GM21447 (cell line): ENCODE results near the gene SLC6A13.
"Not testable (repeated sequence)": the region's sequence is repeated elsewhere in the genome, so short reads cannot be mapped to it uniquely, and the experiment has no call there.

ENCODE experiments used
- ATAC-seq: cut with Tn5 transposase; IDR thresholded peaks from one replicate; pipeline ENCODE4 v1.9.1; 2021; ENCODE audit not compliant: unreplicated experiment

Gene SLC6A13

GRCh38 chr12:262817-263216, at the start of gene SLC6A13:
TSS of gene SLC6A13 (minus strand) at chr12:262836. CDS start at chr12:260052, 2,784 bp downstream.
- ATAC-seq: no peak

GRCh38 chr12:308511-308910, 45.9 kb upstream of the SLC6A13 start:
- no peak for ATAC-seq

GRCh38 chr12:307406-307805, 44.8 kb upstream of the SLC6A13 start:
- ATAC-seq: no peak

- no peak for ATAC-seq
Measured at GRCh38 chr12:304805-305204, 42.2 kb upstream of the SLC6A13 start.

- ATAC-seq: not testable (repeated sequence)
Measured at GRCh38 chr12:302766-303165, 40.1 kb upstream of the SLC6A13 start.

GRCh38 chr12:300166-300565, 37.5 kb upstream of the SLC6A13 start:
- not testable (repeated sequence) for ATAC-seq

GRCh38 chr12:299511-299910, 36.9 kb upstream of the SLC6A13 start:
- ATAC-seq: not testable (repeated sequence)

- ATAC-seq: not testable (repeated sequence)
Measured at GRCh38 chr12:298059-298458, 35.4 kb upstream of the SLC6A13 start.

- ATAC-seq: no peak
Measured at GRCh38 chr12:295132-295531, 32.5 kb upstream of the SLC6A13 start.

- no peak for ATAC-seq
Measured at GRCh38 chr12:293199-293598, 30.6 kb upstream of the SLC6A13 start.

GRCh38 chr12:292186-292585, 29.6 kb upstream of the SLC6A13 start:
- ATAC-seq: no peak

- ATAC-seq: no peak
Measured at GRCh38 chr12:291153-291723, 28.6 kb upstream of the SLC6A13 start.

- no peak for ATAC-seq
Measured at GRCh38 chr12:288687-289086, 26.1 kb upstream of the SLC6A13 start.

GRCh38 chr12:286531-287300, 24.1 kb upstream of the SLC6A13 start:
- ATAC-seq: no peak

GRCh38 chr12:278046-278445, 15.4 kb upstream of the SLC6A13 start:
- no peak for ATAC-seq

GRCh38 chr12:275812-276211, 13.2 kb upstream of the SLC6A13 start:
- ATAC-seq: no peak

- ATAC-seq: no peak
Measured at GRCh38 chr12:273382-273781, 10.7 kb upstream of the SLC6A13 start.

- ATAC-seq: no peak
Measured at GRCh38 chr12:272942-273341, 10.3 kb upstream of the SLC6A13 start.

- ATAC-seq: no peak
Measured at GRCh38 chr12:271161-271560, 8.5 kb upstream of the SLC6A13 start.

- ATAC-seq: no peak
Measured at GRCh38 chr12:269191-269590, 6.6 kb upstream of the SLC6A13 start.

- no peak for ATAC-seq
Measured at GRCh38 chr12:268483-268840, 5.8 kb upstream of the SLC6A13 start.

GRCh38 chr12:267581-268482, 5.2 kb upstream of the SLC6A13 start:
- ATAC-seq: no peak
